GM13976 (cell line): ENCODE measurements around the gene ZCCHC2.

Source experiments
- DNase-seq: peaks from one replicate; pipeline ENCODE4 v3.0.0; 2012; ENCODE audit warnings: low spot score
- CTCF ChIP-seq: IDR thresholded peaks from 2 replicates; pipeline ENCODE4 v1.5.1; 2012; ENCODE audit warnings: borderline replicate concordance, mild to moderate bottlenecking; ENCODE audit not compliant: insufficient read depth; ENCODE audit errors: extremely low read depth, missing control alignments, control extremely low read depth
- in situ Hi-C: fragments of 300-500 bp; cut with MboI; formaldehyde crosslinking; loops from one replicate; pipeline ENCODE4 v1.12.0; 2022; ENCODE audit warnings: low sequenced_read_pairs, mixed read lengths, inconsistent platforms; ENCODE audit not compliant: unreplicated experiment

The ZCCHC2 gene

DNA sequence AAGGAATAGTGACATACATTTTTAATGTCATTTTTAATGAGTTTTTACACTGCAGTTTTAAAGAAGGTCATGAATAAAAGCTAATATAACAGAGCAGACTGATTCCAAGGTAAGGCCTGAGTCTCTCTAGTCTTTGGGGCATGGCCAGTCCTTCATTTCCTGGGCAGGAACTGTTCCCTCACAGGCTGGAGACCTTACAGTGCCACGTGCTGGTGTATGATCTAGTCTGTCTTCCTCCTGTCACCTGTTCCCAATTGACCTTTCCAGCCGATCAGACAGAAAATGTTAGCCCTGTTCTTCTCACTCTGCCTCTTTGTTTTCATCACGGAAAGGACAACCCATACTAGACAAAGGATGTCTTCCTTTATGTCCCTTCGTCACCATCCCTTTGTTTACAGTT, 33.6 kb downstream of the ZCCHC2 start:
- no peak for DNase-seq
- no peak for TF ChIP-seq CTCF
- in situ Hi-C loops, result loop anchor here (25.0 kb wide), 1 partner anchor 369 kb away; the partner anchor contains the start of genes PIGN and RELCH

- DNase-seq, result peak; percentile 20
- no peak for TF ChIP-seq CTCF
- in situ Hi-C loops, result loop anchor here (25.0 kb wide), 1 partner anchor 371 kb away; the partner anchor contains the start of genes PIGN and RELCH
These were observed 35.3 kb downstream of the ZCCHC2 start for GRCh38 chr18:62558015-62558663.

- TF ChIP-seq CTCF, result no peak
- in situ Hi-C loops, result loop anchor here (25.0 kb wide), 1 partner anchor 377 kb away; the partner anchor contains the start of genes PIGN and RELCH
- no peak for DNase-seq
These were observed 41.2 kb downstream of the ZCCHC2 start for GRCh38 chr18:62564044-62564443.

DNA sequence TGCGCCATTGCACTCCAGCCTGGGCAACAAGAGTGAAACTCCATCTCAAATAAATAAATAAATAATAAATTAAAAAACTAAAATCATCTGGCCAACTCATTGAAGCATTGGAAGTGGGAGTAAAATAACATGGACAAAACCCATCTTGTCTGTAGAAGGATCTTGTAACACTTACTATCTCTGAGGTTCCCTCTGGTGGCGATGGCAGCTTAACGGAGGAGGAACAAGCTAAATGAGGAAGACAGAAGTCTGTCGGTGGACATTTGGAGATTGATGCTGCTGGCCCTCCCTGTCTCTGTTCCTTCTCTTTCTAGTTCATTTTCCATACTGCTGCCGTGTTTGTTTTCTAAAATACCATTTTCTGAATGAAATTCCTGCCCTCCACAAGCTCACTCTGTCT, 43.4 kb downstream of the ZCCHC2 start:
- no peak for DNase-seq
- in situ Hi-C loops, result loop anchor here (25.0 kb wide), 1 partner anchor 379 kb away; the partner anchor contains the start of genes PIGN and RELCH
- TF ChIP-seq CTCF, result no peak

- no peak for TF ChIP-seq CTCF
- DNase-seq, result no peak
- in situ Hi-C loops, result loop anchor here (25.0 kb wide), 1 partner anchor 380 kb away; the partner anchor contains the start of genes PIGN and RELCH
These were observed 44.0 kb downstream of the ZCCHC2 start for GRCh38 chr18:62566818-62567217.

DNA sequence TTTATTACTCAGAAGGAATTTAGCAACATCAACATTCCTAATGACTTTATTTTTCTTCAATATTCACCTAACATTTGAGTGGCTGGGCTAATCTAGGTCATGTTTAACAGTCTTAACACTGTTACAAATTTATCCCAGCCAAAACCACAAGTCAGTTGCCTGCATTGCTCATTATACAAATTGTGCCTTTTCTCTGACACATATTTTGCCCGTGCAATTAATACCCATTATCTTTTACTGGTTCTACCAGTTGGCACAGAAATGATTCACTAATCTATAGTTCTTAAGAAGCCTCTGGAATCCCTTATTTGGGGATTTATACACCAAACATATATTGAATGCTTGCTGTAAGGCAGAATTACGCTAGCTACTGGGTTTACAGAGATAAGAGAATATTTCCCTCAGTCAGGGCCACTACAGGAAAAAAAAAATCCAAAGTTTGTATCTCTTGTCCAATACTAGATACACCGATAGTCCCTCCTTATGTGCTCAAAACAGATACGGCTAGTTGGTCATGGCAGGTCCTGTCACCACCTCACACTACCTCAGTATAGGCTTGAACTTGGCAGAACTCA, 46.3 kb downstream of the ZCCHC2 start:
- TF ChIP-seq CTCF, result no peak
- no peak for DNase-seq
- in situ Hi-C loops, result loop anchor here (25.0 kb wide), 1 partner anchor 382 kb away; the partner anchor contains the start of genes PIGN and RELCH
